Pancreas (tissue), 10 donors: ENCODE data around the gene HNRNPL. TPM values are rescaled to one million over a fixed set of nuclear protein-coding genes. Genes with fewer than 3 reads are reported as not detected.

Source experiments
- ATAC-seq, 4 donors: fragments of 200-7000 bp; cut with Tn5 transposase; one replicate each; pipeline versions ENCODE4 v1.8.0 to v1.9.1; 2020; ENCODE audit warnings: mild to moderate bottlenecking in 4 of 4, moderate library complexity in 4 of 4
- DNase-seq, 6 donors: peaks; one replicate each; pipeline ENCODE4 v3.0.0-alpha.2; 2020
- FAIRE-seq: peaks from 2 replicates; lab custom pipeline; 2012; peaks lifted over from hg19 to GRCh38; lab: Jason Lieb, UNC
- H3K27ac ChIP-seq, 4 donors: fragments of 200-600 bp; sonication (generic); 1 replicate in 3 of 4; 2 replicates in 1 of 4; pipeline versions ENCODE4 v1.5.0 to v1.8.0; 2020
- H3K27me3 ChIP-seq, 4 donors: fragments of 200-600 bp; one replicate each; pipeline ENCODE4 v1.8.0; 2021
- H3K36me3 ChIP-seq, 3 donors: fragments of 200-600 bp; sonication (generic) in 1 of 3; one replicate each; pipeline versions ENCODE4 v1.5.0 to v1.8.0; 2020 to 2021
- H3K4me1 ChIP-seq, 3 donors: fragments of 200-600 bp; one replicate each; pipeline ENCODE4 v1.8.0; 2021
- H3K4me3 ChIP-seq, 4 donors: fragments of 200-600 bp; sonication (generic) in 2 of 4; one replicate each; pipeline versions ENCODE4 v1.5.0 to v1.8.0; 2020 to 2021
- H3K9me3 ChIP-seq, 4 donors: fragments of 200-600 bp; one replicate each; pipeline ENCODE4 v1.8.0; 2021
- WGBS, 2 donors: extraction: QIAGEN DNeasy Blood & Tissue Kit; methylation state at CpG; one replicate each; pipeline ENCODE4 v1.1.7; 2013; 5-methylcytosine and 5-hydroxymethylcytosine counted together
- intact Hi-C, 3 donors: fragments of 100-400 bp; cut with DNase I; formaldehyde crosslinking; loops; one replicate each; pipeline versions ENCODE4 v1.11.1 to v1.14.2; 2022
- polyA plus RNA-seq, 2 donors: library from polyadenylated mRNA; stranded (reverse); fragments of 200-250 nt; gene quantifications; one replicate each; pipeline ENCODE4 v1.2.3, GENCODE V29; 2013
- total RNA-seq, 6 donors: library from RNA; stranded (reverse); fragmentation: NEBNext Ultra II Directional in 4 of 6; extraction: Animal tissue kit (Norgen Biotek cat#: 25700) in 4 of 6; gene quantifications; one replicate each; pipeline versions ENCODE4 v1.2.1 to v1.2.4, GENCODE V29; 2021 to 2023
- TF ChIP-seq, protein P1 (sequence below), 4 donors: fragments of 200-600 bp; sonication (generic) in 3 of 4; IDR thresholded peaks; one replicate each; pipeline versions ENCODE4 v1.5.0 to v1.8.0; 2021; ENCODE audit warnings: antibody characterized with exemption in 4 of 4
- donor health status: healthy with polysubstance abuse.
- donor health status: DM: no; HTN: no; CAD: no; lungs with moderate emphysema.
- donor health status: DM: no; HTN: no; CAD: no.
- donor health status: control.
- donor health status: control.
- donor health status: Bipolar disorder and iron deficiency.
- donor health status: DM: yes; HTN: yes; CAD: no.
- donor health status: DM: no; HTN: no; CAD: no.
- donor health status: DM: no; HTN: no; CAD: no.
- donor health status: DM: yes; HTN: yes; CAD: no.

Gene HNRNPL
- total and polyA plus RNA-seq, 8 donors: 89.2 to 161 (median 127) TPM

- WGBS, 2 donors: 92 to 95% methylated on average over 9 of the region's 9 CpGs
- TF ChIP-seq, protein P1, sequence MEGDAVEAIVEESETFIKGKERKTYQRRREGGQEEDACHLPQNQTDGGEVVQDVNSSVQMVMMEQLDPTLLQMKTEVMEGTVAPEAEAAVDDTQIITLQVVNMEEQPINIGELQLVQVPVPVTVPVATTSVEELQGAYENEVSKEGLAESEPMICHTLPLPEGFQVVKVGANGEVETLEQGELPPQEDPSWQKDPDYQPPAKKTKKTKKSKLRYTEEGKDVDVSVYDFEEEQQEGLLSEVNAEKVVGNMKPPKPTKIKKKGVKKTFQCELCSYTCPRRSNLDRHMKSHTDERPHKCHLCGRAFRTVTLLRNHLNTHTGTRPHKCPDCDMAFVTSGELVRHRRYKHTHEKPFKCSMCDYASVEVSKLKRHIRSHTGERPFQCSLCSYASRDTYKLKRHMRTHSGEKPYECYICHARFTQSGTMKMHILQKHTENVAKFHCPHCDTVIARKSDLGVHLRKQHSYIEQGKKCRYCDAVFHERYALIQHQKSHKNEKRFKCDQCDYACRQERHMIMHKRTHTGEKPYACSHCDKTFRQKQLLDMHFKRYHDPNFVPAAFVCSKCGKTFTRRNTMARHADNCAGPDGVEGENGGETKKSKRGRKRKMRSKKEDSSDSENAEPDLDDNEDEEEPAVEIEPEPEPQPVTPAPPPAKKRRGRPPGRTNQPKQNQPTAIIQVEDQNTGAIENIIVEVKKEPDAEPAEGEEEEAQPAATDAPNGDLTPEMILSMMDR (IDR thresholded peaks at IDR 0.05): no peak
- intact Hi-C loops: no loop called here
These were observed 33.5 kb upstream of the HNRNPL start for GRCh38 chr19:38883286-38883685.

DNA sequence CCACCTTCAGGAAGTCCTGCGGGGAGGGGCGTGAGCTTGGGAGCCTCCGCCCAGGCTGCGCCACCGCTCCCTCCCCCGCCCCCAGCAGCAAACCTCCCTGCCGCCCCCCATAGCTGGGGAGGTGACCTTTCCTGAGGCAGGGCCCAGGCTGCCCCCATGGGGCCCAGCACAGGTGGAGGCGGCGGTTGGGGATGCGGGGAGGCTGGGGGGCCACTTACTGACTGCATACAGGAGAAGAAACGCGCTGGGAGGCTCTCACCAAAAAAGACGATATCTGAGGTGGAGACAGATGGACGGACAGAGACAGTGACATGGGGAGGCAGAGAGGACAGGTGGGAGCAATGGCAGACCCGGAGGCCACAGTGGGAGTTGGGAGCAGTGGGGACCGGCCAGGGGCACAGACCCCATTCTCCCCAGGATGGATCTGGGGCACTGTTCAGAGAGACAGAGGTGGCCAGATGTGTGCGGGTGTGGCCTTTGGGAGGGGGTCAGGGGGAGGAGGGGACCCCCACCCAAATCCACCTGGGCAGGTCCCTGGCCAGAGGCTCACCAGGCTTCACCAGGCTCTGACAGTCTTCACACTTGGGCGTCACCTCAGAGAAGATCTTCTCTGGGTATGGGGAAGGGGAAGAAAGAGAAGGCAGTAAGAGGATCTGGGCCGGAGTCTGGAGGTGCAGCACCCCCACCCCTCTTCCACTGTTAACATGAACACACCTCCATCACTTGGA lies 31.3 kb upstream of the HNRNPL start:
- intact Hi-C loops: no loop called here
- 92 to 98% methylated on average over 19 of the region's 19 CpGs for WGBS, 2 donors
- FAIRE-seq (no peak), ATAC-seq (no peak), DNase-seq (peak in 1 of 6 donors; percentile 48)
- Histone ChIP-seq H3K27me3 (no peaks in the 10 kb centered on the region), H3K4me3 (no peak overlapping the region), H3K36me3 (no peaks in the 10 kb centered on the region), H3K9me3 (no peaks in the 10 kb centered on the region), H3K27ac (no peak overlapping the region), H3K4me1 (peaks cover 0 to 6% (median 0%) of the 10 kb centered on the region in 3 donors)
- TF ChIP-seq, protein P1 (IDR thresholded peaks at IDR 0.05): no peak

More at GRCh38 chr19:38883286-38883685, 33.5 kb upstream of the HNRNPL start:
- H3K36me3 ChIP-seq: peaks cover 0 to 3% (median 0%) of the 10 kb centered on the region in 3 donors
- no peaks in the 10 kb centered on the region for H3K9me3 ChIP-seq
- no peak for ATAC-seq
- no peak overlapping the region for H3K4me3 ChIP-seq
- no peaks in the 10 kb centered on the region for H3K27me3 ChIP-seq
- DNase-seq: no peak
- no peak overlapping the region for H3K27ac ChIP-seq
- H3K4me1 ChIP-seq: peaks cover 0 to 7% (median 0%) of the 10 kb centered on the region in 3 donors
- FAIRE-seq: no peak

- ATAC-seq: no peak
- TF ChIP-seq, protein P1 (IDR thresholded peaks at IDR 0.05): no peak
- H3K36me3 ChIP-seq: no peaks in the 10 kb centered on the region
These were observed 30.5 kb upstream of the HNRNPL start for GRCh38 chr19:38880076-38880881.

DNA sequence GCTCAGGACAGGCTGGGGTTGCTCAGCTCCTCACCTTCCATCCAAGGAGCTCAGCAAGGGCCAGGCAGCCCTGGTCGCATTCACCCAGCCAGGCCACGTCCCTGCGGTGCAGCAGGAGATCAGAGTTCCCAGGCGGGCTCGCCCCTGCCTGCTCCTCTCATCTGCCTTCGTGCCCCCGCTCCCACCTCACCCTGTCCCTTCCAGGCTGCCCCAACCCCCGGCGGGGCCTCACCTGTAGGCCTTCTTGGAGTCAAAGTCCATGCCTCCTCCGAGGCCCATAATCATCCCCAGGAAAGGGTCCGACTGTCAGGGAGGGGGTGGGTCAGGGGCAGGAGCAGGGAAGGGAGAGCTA lies 29.6 kb upstream of the HNRNPL start:
- TF ChIP-seq, protein P1 (IDR thresholded peaks at IDR 0.05): no peak
- FAIRE-seq (no peak), DNase-seq (peak in 1 of 6 donors; percentile 60), ATAC-seq (no peak)
- WGBS, 2 donors: 78 to 87% methylated on average over 10 to 11 of the region's 11 CpGs
- Histone ChIP-seq H3K36me3 (no peaks in the 10 kb centered on the region), H3K27me3 (no peaks in the 10 kb centered on the region), H3K4me1 (peaks cover 0 to 4% (median 0%) of the 10 kb centered on the region in 3 donors), H3K4me3 (no peak overlapping the region), H3K27ac (no peak overlapping the region), H3K9me3 (no peaks in the 10 kb centered on the region)
- intact Hi-C loops: no loop called here

More at GRCh38 chr19:38880076-38880881, 30.5 kb upstream of the HNRNPL start:
- DNase-seq (peak in 1 of 6 donors; percentile 62), FAIRE-seq (no peak)
- intact Hi-C loops: no loop called here
- Histone ChIP-seq H3K27ac (no peak overlapping the region), H3K4me3 (no peak overlapping the region), H3K27me3 (no peaks in the 10 kb centered on the region), H3K9me3 (no peaks in the 10 kb centered on the region), H3K4me1 (peaks cover 0 to 4% (median 0%) of the 10 kb centered on the region in 3 donors)
- 94 to 98% methylated on average over 15 to 19 of the region's 19 CpGs for WGBS, 2 donors
